Left cardiac atrium (tissue), 4 donors: ENCODE measurements around the gene ARPC2. TPM values are rescaled to one million over a fixed set of nuclear protein-coding genes. Genes with fewer than 3 reads are reported as not detected.
A peak's percentile ranks its signal among the peaks of the same experiment; 100 is the strongest.

Source experiments
- ATAC-seq, 2 donors: fragments of 200-7000 bp; cut with Tn5 transposase; one replicate each; pipeline ENCODE4 v1.9.1; 2020; ENCODE audit warnings: mild to moderate bottlenecking in 2 of 2, moderate library complexity in 2 of 2
- DNase-seq: peaks from one replicate; pipeline ENCODE4 v3.0.0-alpha.2; 2020
- intact Hi-C, 2 donors: fragments of 100-400 bp; cut with DNase I; formaldehyde crosslinking; loops; one replicate each; pipeline versions ENCODE4 v1.14.1 to v1.15.1; 2022 to 2023
- total RNA-seq, 2 donors: library from RNA; stranded (reverse); fragmentation: NEBNext Ultra II Directional; extraction: Animal tissue kit (Norgen Biotek cat#: 25700); gene quantifications; one replicate each; pipeline ENCODE4 v1.2.1, GENCODE V29; 2021
- donor health status: DM: no; HTN: yes; CAD: no.
- donor health status: DM: no; HTN: yes; CAD: no; lungs with severe emphysema.
- donor health status: DM: yes; HTN: yes; CAD: no.
- donor health status: Dilated cardiomyopathy.

The ARPC2 gene
- total RNA-seq, 2 donors from 2014 or later = 144 to 167 TPM

GRCh38 chr2:218244204-218244603 lies 27.2 kb downstream of the ARPC2 start:
- DNase-seq (no peak), ATAC-seq (no peak)
- intact Hi-C loops = no loop called here

DNA sequence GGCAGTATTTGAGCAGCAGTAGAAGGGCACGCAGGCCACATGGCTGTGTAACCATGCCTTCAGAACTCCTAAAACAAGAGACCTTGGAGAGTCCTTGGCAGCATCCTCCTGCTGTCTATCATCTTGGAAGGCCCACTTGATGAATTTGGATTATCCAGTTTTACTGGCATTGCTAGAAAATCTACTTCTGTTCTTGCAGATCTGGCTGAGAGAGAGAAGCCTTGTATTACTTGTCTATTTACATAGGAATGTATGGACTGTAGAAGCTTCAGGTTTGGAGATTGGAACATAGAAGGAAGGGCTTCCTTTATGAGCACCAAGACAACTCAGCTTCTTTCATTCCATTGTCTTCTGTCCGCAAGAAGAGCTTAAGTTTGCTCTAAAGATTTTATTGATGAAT lies 27.7 kb downstream of the ARPC2 start:
- DNase-seq = no peak
- intact Hi-C loops = no loop called here
- ATAC-seq = peak in 1 of 2 donors; percentile 23

GRCh38 chr2:218245214-218245613 lies 28.2 kb downstream of the ARPC2 start:
- peak; percentile 53 to 61 for ATAC-seq
- intact Hi-C loops = no loop called here
- DNase-seq = no peak

- intact Hi-C loops = no loop called here
- no peak for DNase-seq
- ATAC-seq = no peak
Observed at GRCh38 chr2:218249691-218250090, 32.7 kb downstream of the ARPC2 start.

GRCh38 chr2:218252509-218253231 lies 35.7 kb downstream of the ARPC2 start:
- DNase-seq (no peak), ATAC-seq (peak in 1 of 2 donors; percentile 55)
- intact Hi-C loops = no loop called here

DNA sequence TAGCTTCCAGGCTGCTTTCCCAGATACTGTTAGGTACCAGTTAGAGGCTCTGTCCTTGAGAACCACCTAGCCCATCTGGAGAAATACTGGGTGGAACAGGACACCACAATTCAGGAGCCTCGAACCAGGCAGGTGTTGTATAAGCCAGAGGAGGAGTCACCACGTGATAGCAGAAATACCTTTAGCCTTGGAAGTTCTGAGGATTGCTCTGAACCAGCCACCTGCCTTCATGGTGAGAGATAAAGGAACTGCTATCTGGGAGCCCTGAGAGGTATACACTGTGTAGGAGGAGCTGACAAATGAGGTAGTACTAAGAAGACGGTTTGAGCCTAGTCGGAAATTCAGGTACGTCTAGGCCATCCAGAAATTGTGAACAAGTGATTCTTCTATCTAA lies 36.2 kb downstream of the ARPC2 start:
- no peak for DNase-seq
- ATAC-seq = no peak
- intact Hi-C loops = no loop called here

DNA sequence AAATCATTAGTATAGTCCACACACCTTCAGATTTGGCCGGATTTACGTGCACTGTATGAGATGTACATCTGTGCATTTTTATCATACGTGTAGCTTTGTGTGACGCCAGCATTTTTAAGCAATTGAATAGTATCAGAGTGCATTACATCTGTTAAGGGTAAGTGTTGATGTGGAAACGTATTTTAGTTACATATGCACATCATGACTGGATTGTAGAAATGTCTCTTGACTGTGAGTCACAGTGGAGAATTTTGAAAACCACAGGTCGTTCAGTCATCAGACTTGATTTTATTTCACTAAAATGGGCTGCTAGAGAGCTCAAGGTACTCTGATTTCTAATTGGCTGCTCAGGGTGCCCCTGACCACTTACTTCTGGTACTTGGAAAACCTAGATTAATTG lies 38.5 kb downstream of the ARPC2 start:
- intact Hi-C loops = loop anchor here in 1 of 2 donors (5.0 kb wide), 1 partner anchor 68 kb away; no protein-coding TSS in a partner anchor
- ATAC-seq (no peak), DNase-seq (no peak)

GRCh38 chr2:218256612-218257350 lies 39.8 kb downstream of the ARPC2 start:
- intact Hi-C loops = loop anchor here in 1 of 2 donors (5.0 kb wide), 1 partner anchor 69 kb away; no protein-coding TSS in a partner anchor
- DNase-seq (no peak), ATAC-seq (no peak)

DNA sequence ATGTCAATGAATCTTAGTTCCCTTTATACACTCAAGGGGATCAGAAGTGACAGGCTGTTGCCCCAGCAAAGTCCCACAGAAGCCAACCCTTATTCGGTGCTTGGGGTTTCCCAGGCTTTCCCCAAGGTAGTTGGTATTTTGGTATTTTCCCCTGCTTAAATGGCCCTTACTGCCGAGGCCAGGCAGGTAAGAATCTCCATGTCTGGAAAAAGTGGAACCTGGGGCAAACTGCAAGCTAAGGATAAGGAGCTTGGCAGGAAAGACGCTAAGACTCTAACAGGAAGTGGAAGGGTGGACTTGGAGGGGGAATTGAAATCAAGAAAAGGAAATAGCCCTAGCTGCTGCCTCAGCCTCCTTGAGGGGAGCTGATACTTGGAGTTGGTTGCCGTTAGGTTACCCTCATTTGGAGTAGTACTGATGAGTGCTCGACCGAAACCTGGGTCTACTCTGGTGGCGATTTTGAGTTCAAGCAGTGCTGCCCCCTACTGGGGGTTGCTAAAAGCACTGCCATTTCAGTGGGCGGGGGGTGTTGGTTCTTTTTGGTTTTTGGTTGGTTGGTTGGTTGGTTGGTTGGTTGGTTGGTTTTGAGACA lies 40.5 kb downstream of the ARPC2 start:
- no peak for DNase-seq
- ATAC-seq = peak in 1 of 2 donors; percentile 14
- intact Hi-C loops = loop anchor here in 1 of 2 donors (5.0 kb wide), 1 partner anchor 70 kb away; no protein-coding TSS in a partner anchor

DNA sequence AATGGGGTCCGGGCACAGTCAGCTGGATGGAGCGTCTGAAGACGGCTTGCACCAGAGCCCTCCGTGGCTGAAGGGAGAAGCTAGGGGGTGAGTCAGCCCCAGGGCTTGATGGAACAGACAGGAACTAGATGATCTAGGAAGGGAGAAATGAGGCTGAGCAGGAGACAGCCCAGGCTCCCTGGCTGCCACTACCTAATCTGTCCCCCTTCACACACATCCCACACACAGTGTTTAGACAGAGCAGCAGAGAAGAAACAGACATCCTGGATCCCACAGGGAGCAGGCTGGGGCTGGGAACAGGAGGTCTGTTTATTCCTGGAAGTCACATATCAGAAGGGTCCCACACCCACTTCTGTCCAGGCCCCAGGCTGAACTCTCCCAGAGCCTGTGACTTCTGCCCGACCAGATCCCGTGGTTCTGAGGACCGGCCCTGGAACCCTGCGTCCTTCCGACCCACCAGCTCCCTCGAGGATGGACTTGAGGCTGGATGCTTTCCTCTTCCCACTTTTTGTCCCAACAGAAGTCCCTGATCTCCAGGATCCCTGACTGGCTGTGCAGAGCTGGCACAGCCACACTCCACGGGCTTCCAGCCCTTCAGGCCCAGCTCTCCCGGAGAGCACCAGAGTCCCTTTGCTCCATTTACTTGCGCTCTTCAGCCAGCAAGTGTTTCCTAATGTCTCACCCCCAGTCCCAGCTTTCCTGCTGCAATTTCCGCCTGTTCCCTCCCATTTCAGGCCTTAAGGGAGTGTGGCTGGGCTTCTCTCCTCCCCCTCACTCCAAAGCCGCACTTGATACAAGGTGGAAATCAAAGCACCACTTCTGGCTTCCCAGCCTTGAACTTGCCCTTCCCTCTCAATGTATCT lies 42.3 kb downstream of the ARPC2 start:
- peak; percentile 79 for DNase-seq

DNA sequence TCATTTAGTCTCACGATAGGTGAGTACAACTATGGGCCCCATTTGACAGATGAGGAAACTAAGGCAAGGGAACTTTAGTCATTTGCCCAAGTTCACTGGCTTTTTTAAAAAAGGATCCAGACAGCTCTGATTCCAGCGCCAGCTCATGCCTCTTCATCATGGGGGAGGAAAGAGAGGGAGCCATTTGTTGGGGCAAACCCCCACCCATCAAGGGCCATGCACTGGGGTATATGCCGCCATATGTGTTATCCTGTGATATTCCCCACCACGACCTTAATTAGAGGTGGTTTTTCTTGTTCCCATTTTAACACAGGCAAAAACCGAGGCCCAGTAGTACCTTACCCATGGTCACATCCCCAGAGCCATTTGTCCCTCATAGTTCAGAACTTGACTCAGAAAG lies 43.2 kb downstream of the ARPC2 start:
- intact Hi-C loops = no loop called here
- no peak for ATAC-seq
- DNase-seq = no peak

More for the DNA sequence above, 42.3 kb downstream of the ARPC2 start:
- ATAC-seq = peak; percentile 77 to 79
- intact Hi-C loops = loop anchor here in 1 of 2 donors (5.0 kb wide), 1 partner anchor 72 kb away; no protein-coding TSS in a partner anchor

GRCh38 chr2:218260742-218261422 lies 43.9 kb downstream of the ARPC2 start, which contains the start of gene GPBAR1:
Gene GPBAR1 (plus strand): TSS chr2:218261015. CDS start chr2:218262725, 1,710 bp downstream.
- peak; percentile 16 to 39 for ATAC-seq
- peak; percentile 74 for DNase-seq
- intact Hi-C loops = no loop called here

- DNase-seq (no peak), ATAC-seq (no peak)
- intact Hi-C loops = no loop called here
Observed at GRCh38 chr2:218261423-218262236, 44.6 kb downstream of the ARPC2 start.

DNA sequence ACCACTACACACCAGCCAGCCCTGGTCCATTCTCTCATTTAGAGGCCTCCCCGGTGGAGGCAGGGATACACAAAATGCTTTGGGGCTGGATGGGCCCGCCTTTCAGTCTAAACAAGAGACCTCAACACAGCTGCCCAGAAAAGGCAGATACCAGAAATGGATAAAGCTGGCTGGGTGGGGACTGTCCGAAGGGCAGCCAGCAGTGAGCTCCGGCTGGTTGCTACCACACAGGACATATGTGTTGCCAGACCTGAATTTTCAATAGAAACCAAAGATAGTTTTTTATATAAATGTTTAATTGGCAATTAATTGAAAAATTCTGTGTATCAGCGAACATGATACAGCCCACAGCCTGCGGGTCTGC lies 45.2 kb downstream of the ARPC2 start:
- ATAC-seq = no peak
- no peak for DNase-seq
- intact Hi-C loops = no loop called here

GRCh38 chr2:218262631-218263586 lies 45.9 kb downstream of the ARPC2 start:
- DNase-seq = no peak
- ATAC-seq = no peak
- intact Hi-C loops = no loop called here

- DNase-seq (no peak), ATAC-seq (no peak)
- intact Hi-C loops = no loop called here
Observed at GRCh38 chr2:218263817-218264641, 47.0 kb downstream of the ARPC2 start.
